Heart right ventricle (tissue), 16 donors: Measurements from ENCODE around the gene LSS. TPM values are rescaled to one million over a fixed set of nuclear protein-coding genes. Genes with fewer than 3 reads are reported as not detected.
"Not testable (repeated sequence)": the region's sequence is repeated elsewhere in the genome, so short reads cannot be mapped to it uniquely, and the experiment has no call there.

ENCODE experiments used
- ATAC-seq, 8 donors: fragments of 200-7000 bp; cut with Tn5 transposase; one replicate each; pipeline ENCODE4 v1.9.1; 2020; ENCODE audit warnings: mild to moderate bottlenecking in 8 of 8, moderate library complexity in 8 of 8, moderate number of reproducible peaks in 1 of 8
- DNase-seq, 2 donors: peaks; one replicate each; pipeline ENCODE4 v3.0.0-alpha.2; 2020
- H3K27ac ChIP-seq, 10 donors: fragments of 200-600 bp; sonication (generic) in 2 of 10; one replicate each; pipeline versions ENCODE4 v1.5.0 to v1.8.0; 2020 to 2022; ENCODE audit warnings: mild to moderate bottlenecking in 3 of 10
- H3K27me3 ChIP-seq, 7 donors: fragments of 200-600 bp; one replicate each; pipeline ENCODE4 v1.8.0; 2021 to 2022; ENCODE audit warnings: mild to moderate bottlenecking in 2 of 7
- H3K36me3 ChIP-seq, 9 donors: fragments of 200-600 bp; sonication (generic) in 1 of 9; one replicate each; pipeline versions ENCODE4 v1.5.0 to v1.8.0; 2020 to 2022; ENCODE audit warnings: mild to moderate bottlenecking in 2 of 9
- H3K4me1 ChIP-seq, 9 donors: fragments of 200-600 bp; sonication (generic) in 1 of 9; one replicate each; pipeline versions ENCODE4 v1.5.0 to v1.8.0; 2020 to 2022; ENCODE audit warnings: mild to moderate bottlenecking in 4 of 9
- H3K4me3 ChIP-seq, 10 donors: fragments of 200-600 bp; sonication (generic) in 2 of 10; one replicate each; pipeline versions ENCODE4 v1.5.0 to v1.8.0; 2020 to 2022; ENCODE audit warnings: mild to moderate bottlenecking in 7 of 10, moderate library complexity in 2 of 10
- H3K9me3 ChIP-seq, 11 donors: fragments of 200-600 bp in 10 of 11; sonication (generic) in 2 of 11; one replicate each; pipeline versions ENCODE4 v1.5.0 to v1.8.0; 2013 to 2022; ENCODE audit warnings: mild to moderate bottlenecking in 2 of 11, control low read depth in 1 of 11, moderate library complexity in 1 of 11
- CTCF ChIP-seq, 9 donors: fragments of 200-600 bp; sonication (generic) in 2 of 9; IDR thresholded peaks; one replicate each; pipeline versions ENCODE4 v1.5.0 to v1.8.0; 2021 to 2022; ENCODE audit warnings: antibody characterized with exemption in 9 of 9, mild to moderate bottlenecking in 5 of 9, moderate library complexity in 1 of 9
- WGBS, 2 donors: extraction: QIAGEN DNeasy Blood & Tissue Kit; methylation state at CpG; one replicate each; pipeline ENCODE4 v1.1.7; 2013; ENCODE audit warnings: inconsistent platforms in 1 of 2; 5-methylcytosine and 5-hydroxymethylcytosine counted together
- intact Hi-C, 10 donors: fragments of 100-400 bp; cut with DNase I; formaldehyde crosslinking; loops; one replicate each; pipeline versions ENCODE4 v1.11.1 to v1.14.2; 2022
- polyA plus RNA-seq, 2 donors: library from polyadenylated mRNA; stranded (reverse); fragments of 200-250 nt; gene quantifications; one replicate each; pipeline ENCODE4 v1.2.3, GENCODE V29; 2013
- total RNA-seq, 10 donors: library from RNA; stranded (reverse); fragmentation: NEBNext Ultra II Directional in 3 of 10; extraction: Animal tissue kit (Norgen Biotek cat#: 25700) in 3 of 10; gene quantifications; one replicate each; pipeline versions ENCODE4 v1.2.1 to v1.2.4, GENCODE V29; 2021 to 2023
- donor health status: Arrhythmogenic right ventricular cardiomyopathy.
- donor health status: ischemic (EF 13 %, LVEDD 7.1; RV severe dilation, severe dysfunction).
- donor health status: healthy with polysubstance abuse.
- donor health status: DM: no; HTN: yes; CAD: no.
- donor health status: DM: no; HTN: no; CAD: no.
- donor health status: ischemic (EF 25% LVEDD 6.9; RV normal size, moderate dysfunction).
- donor health status: ischemic (EF 25% LVEDD 5.7; RV mildly dilated, moderate dysfunction).
- donor health status: healthy.
- donor health status: DM: yes; HTN: yes; CAD: no.
- donor health status: Ischemic cardiomyopathy.
- donor health status: ischemic (EF 35%, LVEDD 5.7; RV mildly dilated, moderate dysfunction).
- donor health status: nonischemic (EF 11% LVEDD 7.7; RV severe dilation, severe dysfunction).
- donor health status: DM: yes; HTN: yes; CAD: no.
- donor health status: PGD.
- donor health status: ischemic (EF 29% LVEDD 5.4; RV normal size, mild dysfunction).
- donor health status: nonischemic (EF 23%, LVEDD 6.1; RV moderate dilation, normal function).

Gene LSS
- total and polyA plus RNA-seq, 12 donors = 22.5 to 74.7 (median 40.7) TPM

GRCh38 chr21:46203203-46203600, 25.4 kb downstream of the LSS start:
- 96 to 98% methylated on average over 8 of the region's 8 CpGs for WGBS, 2 donors
- peaks cover 0 to 8% (median 0%) of the 10 kb centered on the region in 9 donors for H3K4me1 ChIP-seq
- no peaks in the 10 kb centered on the region for H3K9me3 ChIP-seq
- ATAC-seq = no peak
- TF ChIP-seq CTCF (IDR thresholded peaks at IDR 0.05) = no peak
- H3K27me3 ChIP-seq = no peaks in the 10 kb centered on the region
- peaks cover 0 to 87% (median 32%) of the 10 kb centered on the region in 9 donors for H3K36me3 ChIP-seq
- intact Hi-C loops = no loop called here
- H3K4me3 ChIP-seq = no peak overlapping the region
- DNase-seq = no peak
- H3K27ac ChIP-seq = peak overlapping the region in 9 of 10 donors; percentile 6 to 67 (median 53)

GRCh38 chr21:46202592-46203202, 25.9 kb downstream of the LSS start:
- DNase-seq (no peak), ATAC-seq (peak in 7 of 8 donors; percentile 29 to 82 (median 54))
- no peak for TF ChIP-seq CTCF (IDR thresholded peaks at IDR 0.05)
- Histone ChIP-seq H3K27me3 (no peaks in the 10 kb centered on the region), H3K36me3 (peaks cover 0 to 87% (median 28%) of the 10 kb centered on the region in 9 donors), H3K4me1 (peaks cover 0 to 8% (median 0%) of the 10 kb centered on the region in 9 donors), H3K9me3 (no peaks in the 10 kb centered on the region), H3K27ac (peak overlapping the region; percentile 6 to 67 (median 56)), H3K4me3 (no peak overlapping the region)
- 73 to 86% methylated on average over 6 of the region's 6 CpGs for WGBS, 2 donors
- intact Hi-C loops = no loop called here

- WGBS, 2 donors = 93 to 98% methylated on average over 2 to 3 of the region's 8 CpGs
- H3K27ac ChIP-seq, intact Hi-C loops, H3K4me3 ChIP-seq, ATAC-seq, H3K4me1 ChIP-seq, H3K9me3 ChIP-seq, H3K27me3 ChIP-seq, DNase-seq: not testable (repeated sequence)
- H3K36me3 ChIP-seq = peaks cover 0 to 87% (median 20%) of the 10 kb centered on the region in 9 donors
These were observed 27.4 kb downstream of the LSS start for GRCh38 chr21:46200877-46201803.

- H3K27me3 ChIP-seq = no peaks in the 10 kb centered on the region
- no peak for DNase-seq
- H3K9me3 ChIP-seq = no peaks in the 10 kb centered on the region
- H3K27ac ChIP-seq = no peak overlapping the region
- WGBS, 2 donors = 80 to 87% methylated on average over 13 of the region's 13 CpGs
- TF ChIP-seq CTCF (IDR thresholded peaks at IDR 0.05) = no peak
- peaks cover 0 to 8% (median 0%) of the 10 kb centered on the region in 9 donors for H3K4me1 ChIP-seq
- no peak for ATAC-seq
- intact Hi-C loops = loop anchor here in 1 of 10 donors (10.0 kb wide), 1 partner anchor 75 kb away; no protein-coding TSS in a partner anchor
- H3K36me3 ChIP-seq = peaks cover 0 to 87% (median 20%) of the 10 kb centered on the region in 9 donors
- H3K4me3 ChIP-seq = no peak overlapping the region
These were observed 28.9 kb downstream of the LSS start for GRCh38 chr21:46199436-46200373.
